GM06990 (cell line): ENCODE measurements around the gene MUC12.
"Not testable (repeated sequence)": the region's sequence is repeated elsewhere in the genome, so short reads cannot be mapped to it uniquely, and the experiment has no call there.

Experiments used
- DNase-seq: peaks from one replicate; pipeline ENCODE4 v3.0.0-alpha.2; 2011; ENCODE audit not compliant: insufficient read length; ENCODE audit errors: extremely low read depth
- H3K27me3 ChIP-seq: replicated peaks from 2 replicates; pipeline ENCODE4 v1.6.0; 2011; ENCODE audit warnings: low read length; ENCODE audit not compliant: control insufficient read depth, insufficient read depth
- H3K36me3 ChIP-seq: 2 replicates; pipeline ENCODE4 v1.5.1; 2011; ENCODE audit warnings: low read length; ENCODE audit not compliant: control insufficient read depth, insufficient read depth
- H3K4me3 ChIP-seq: replicated peaks from 2 replicates; pipeline ENCODE4 v1.5.1; 2011; ENCODE audit warnings: low read depth, mild to moderate bottlenecking, control low read depth, low read length
- CTCF ChIP-seq: IDR thresholded peaks from 2 replicates; pipeline ENCODE4 v1.5.1; 2011; ENCODE audit warnings: low read length, control low read depth, mild to moderate bottlenecking, inconsistent platforms; ENCODE audit not compliant: insufficient read depth, poor library complexity, severe bottlenecking

MUC12 gene

DNA sequence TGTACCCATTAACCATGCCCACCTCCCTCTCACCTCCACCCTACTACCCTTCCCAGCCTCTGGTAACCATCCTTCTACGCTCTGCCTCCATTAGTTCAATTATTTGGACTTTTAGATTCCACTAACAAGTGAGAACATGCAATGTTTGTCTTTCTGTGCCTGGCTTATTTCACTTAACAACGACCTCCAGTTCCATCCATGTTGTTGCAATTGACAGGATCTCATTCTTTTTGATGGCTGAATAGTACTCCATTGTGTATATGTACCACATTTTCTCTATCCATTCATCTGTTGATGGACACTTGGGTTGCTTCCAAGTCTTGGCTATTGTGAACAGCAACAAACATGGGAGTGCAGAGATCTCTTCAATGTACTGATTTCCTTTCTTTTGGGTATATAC, 38.0 kb downstream of the MUC12 start:
- not testable (repeated sequence) for H3K27me3 ChIP-seq, DNase-seq, H3K4me3 ChIP-seq, H3K36me3 ChIP-seq

DNA sequence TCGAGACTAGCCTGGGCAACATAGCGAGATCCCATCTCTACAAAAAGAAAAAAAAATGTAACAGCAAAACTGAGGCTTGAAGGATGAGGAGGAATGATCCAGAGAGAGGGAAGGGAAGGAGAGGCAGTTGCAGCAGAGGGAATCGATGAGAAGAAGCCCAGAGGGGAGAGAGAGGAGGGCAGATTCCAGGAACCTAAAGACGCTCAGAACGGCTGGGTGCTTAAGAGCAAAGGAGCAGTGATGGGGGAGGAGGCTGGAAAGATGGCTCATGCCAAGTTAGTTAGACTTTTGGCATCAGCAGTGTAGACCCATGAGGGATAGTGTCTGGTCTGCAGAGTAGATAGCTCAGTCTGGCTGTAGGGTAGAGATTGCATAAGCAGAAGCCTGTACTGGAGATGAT, 40.3 kb downstream of the MUC12 start:
- TF ChIP-seq CTCF, result no peak
- Histone ChIP-seq H3K4me3 (no peak overlapping the region), H3K36me3 (peaks cover 5% of the 10 kb centered on the region), H3K27me3 (no peaks in the 10 kb centered on the region)
- no peak for DNase-seq

DNA sequence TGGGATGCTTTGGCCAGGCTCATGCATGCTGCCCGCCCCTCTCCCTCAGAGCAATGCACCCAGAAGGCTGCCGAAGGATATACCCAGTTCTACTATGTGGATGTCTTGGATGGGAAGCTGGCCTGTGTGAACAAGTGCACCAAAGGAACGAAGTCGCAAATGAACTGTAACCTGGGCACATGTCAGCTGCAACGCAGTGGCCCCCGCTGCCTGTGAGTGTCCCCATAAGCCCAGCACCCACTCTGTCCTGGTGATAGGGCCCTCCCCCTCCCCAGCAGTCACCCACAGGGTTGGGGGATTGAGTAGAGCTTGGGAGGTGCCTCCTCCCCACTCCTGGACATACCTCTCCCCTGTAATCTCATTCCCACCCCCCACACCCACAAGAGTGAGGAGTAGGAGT, 43.6 kb downstream of the MUC12 start:
- H3K27me3 ChIP-seq, result no peaks in the 10 kb centered on the region
- H3K36me3 ChIP-seq, result peaks cover 9% of the 10 kb centered on the region
- no peak for DNase-seq
- H3K4me3 ChIP-seq, result no peak overlapping the region
- TF ChIP-seq CTCF, result no peak

GRCh38 chr7:101015626-101016025, 46.3 kb downstream of the MUC12 start:
- Histone ChIP-seq H3K4me3 (no peak overlapping the region), H3K27me3 (no peaks in the 10 kb centered on the region), H3K36me3 (peaks cover 9% of the 10 kb centered on the region)
- TF ChIP-seq CTCF, result no peak
- DNase-seq, result no peak

GRCh38 chr7:101017064-101017777, 47.9 kb downstream of the MUC12 start:
- Histone ChIP-seq H3K36me3 (peaks cover 6% of the 10 kb centered on the region), H3K4me3 (peak overlapping the region; percentile 85), H3K27me3 (no peaks in the 10 kb centered on the region)
- peak; percentile 64 for DNase-seq
- TF ChIP-seq CTCF, result no peak

DNA sequence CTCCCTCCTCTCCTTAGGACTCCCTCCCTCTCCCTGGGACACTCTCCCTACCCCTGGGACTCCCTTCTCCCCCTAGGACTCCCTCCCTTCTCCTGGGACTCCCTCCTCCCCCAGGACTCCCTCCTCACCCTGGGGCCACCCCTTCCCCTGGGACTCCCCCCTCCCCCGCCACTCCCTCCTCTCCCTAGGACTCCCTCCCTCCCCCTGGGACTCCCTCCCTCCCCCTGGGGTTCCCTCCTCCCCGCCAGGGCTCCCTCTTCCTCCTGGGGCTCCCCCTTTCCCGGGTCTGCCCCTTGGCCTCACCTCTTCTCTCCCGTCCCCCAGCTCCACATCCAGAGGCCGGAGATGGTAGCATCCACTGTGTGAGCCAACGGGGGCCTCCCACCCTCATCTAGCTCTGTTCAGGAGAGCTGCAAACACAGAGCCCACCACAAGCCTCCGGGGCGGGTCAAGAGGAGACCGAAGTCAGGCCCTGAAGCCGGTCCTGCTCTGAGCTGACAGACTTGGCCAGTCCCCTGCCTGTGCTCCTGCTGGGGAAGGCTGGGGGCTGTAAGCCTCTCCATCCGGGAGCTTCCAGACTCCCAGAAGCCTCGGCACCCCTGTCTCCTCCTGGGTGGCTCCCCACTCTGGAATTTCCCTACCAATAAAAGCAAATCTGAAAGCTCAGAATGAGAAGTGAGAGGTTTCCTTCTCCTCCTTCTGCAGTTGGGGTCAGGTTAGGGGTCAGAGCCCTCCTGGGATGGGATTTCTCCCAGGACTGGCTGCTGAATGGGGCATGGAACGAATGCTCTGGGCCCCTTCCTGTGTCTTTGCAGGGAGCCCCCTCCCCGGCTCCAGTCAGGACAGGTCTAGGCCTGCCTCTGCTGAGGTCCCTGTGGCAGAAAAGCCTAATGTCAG, 49.2 kb downstream of the MUC12 start:
- H3K4me3 ChIP-seq, result peak overlapping the region; percentile 62
- H3K36me3 ChIP-seq, result peaks cover 6% of the 10 kb centered on the region
- no peaks in the 10 kb centered on the region for H3K27me3 ChIP-seq
- TF ChIP-seq CTCF, result no peak
- DNase-seq, result peak; percentile 53
